GM18507 (cell line): Measurements from ENCODE around the gene STXBP6.
"Not testable (repeated sequence)": the region's sequence is repeated elsewhere in the genome, so short reads cannot be mapped to it uniquely, and the experiment has no call there.

ENCODE experiments used
- DNase-seq: peaks from one replicate; pipeline ENCODE4 v3.0.0; 2011; ENCODE audit warnings: low read depth; ENCODE audit not compliant: insufficient read length; ENCODE audit errors: extremely low spot score
- FAIRE-seq: peaks from 2 replicates; lab custom pipeline; 2011; peaks lifted over from hg19 to GRCh38; lab: Jason Lieb, UNC

Gene STXBP6

DNA sequence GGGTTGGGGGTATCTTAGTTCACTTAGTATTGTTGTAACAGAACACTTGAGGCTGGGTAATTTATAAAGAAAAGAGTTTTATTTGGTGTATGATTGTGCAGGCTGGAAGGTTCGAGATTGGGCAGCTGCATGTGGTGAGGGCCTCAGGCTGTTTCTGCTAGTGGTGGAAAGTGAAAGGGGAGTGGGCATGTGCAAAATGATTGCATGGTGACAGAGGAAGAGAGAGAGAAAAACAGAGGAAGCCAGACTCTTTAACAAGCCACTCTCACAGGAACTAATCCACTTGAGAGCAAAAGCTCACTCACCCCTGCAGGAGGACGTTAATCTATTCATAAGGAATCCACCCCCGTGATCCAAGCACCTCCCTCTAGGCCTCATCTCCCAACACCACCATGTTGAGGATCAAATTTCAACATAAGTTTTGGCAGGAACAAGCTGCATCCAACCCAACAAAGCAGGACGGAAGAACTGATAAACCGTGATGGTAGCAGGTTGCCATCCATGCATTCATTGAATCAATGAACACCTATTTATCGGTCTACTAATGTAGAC lies 251.0 kb downstream of the STXBP6 start:
- peak; percentile 47 for FAIRE-seq
- DNase-seq, result no peak

DNA sequence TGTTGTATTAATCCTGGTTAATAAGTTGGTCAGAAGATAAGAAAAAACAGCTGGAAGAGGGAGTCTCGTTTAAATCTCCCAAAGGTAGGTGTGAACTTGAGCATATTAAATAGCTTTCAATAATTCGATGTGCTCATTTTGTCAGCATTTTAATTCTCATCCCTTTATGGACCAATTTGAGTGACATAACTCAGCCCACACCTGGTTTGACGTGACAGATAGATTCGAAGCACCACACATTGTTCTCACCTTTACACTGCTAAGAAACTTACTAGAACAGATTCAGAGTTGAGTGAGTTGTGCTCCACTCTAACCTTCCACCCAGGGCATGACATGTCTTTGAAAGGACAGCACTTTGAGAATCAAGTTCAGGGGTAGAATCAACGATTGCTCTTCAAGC lies 254.5 kb downstream of the STXBP6 start:
- DNase-seq (no peak), FAIRE-seq (no peak)

DNA sequence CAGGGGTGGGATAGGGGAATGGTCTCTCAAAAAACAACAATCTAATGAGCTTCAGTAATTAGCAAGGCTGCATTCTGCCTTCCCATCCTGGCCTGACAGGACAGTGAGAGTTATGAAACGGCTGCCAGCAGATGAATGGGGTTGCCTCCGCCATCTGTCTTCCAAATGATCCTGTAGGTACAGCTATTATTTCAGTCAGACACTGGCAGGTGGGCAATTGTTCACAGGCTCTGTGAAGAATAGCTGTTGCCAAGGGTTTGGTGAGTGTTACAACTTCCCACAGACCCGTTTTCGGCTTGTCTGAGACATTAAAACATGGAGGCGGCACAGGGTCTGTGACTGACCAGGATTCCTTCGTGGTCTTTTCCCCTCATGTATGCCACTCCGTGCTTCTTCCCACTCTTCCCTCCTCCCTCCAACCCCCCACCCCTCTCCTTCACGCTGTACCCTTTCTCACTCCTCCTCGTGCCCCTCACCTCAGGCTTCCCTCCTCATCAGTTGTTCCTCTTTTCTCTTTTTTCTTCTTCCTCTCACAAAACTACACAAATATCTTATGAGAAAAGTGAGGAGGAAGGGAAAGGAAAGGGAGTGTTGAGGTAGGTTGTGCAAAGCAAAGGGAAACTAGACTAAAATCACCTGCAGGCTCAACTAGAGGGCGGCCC lies 255.2 kb downstream of the STXBP6 start:
- no peak for FAIRE-seq
- no peak for DNase-seq

DNA sequence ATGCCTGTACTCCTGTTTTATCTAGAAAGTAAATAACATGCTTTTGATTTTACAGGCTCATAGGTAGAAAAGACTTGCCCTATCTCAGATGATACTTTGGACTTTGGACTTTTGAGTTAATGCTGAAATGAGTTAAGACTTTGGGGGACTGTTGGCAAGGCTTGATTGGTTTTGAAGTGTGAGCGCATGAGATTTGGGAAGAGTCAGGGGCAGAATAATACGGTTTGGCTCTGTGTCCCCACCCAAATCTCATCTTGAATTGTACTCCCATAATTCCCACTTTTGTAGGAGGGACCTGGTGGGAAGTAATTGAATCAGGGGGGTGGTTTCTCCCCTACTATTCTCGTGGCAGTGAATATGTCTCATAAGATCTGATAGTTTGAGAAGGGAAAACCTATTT lies 259.8 kb downstream of the STXBP6 start:
- DNase-seq, result no peak
- no peak for FAIRE-seq

GRCh38 chr14:24789378-24789884 lies 260.5 kb downstream of the STXBP6 start:
- FAIRE-seq (no peak), DNase-seq (no peak)

DNA sequence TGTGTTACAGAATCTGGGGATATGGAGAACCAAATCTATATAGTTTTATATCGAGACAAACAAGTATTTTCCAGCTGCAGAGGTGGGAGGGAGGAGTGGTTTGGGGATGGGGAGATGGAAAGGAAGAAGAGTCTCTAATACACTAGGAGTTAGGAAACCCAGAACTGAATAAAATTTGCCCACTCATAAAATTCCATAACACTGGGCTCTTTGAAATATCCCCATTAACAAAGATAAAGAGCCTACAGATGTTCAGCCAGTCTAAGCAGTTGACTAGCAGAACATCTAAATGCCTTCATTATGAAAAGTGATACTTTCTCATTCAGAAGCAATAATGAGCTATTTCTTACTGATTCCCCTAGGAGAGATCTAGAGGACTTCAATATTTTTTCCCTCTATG lies 264.2 kb downstream of the STXBP6 start:
- FAIRE-seq (no peak), DNase-seq (no peak)

- no peak for DNase-seq
- FAIRE-seq, result no peak
Measured at GRCh38 chr14:24784981-24785380, 265.0 kb downstream of the STXBP6 start.

DNA sequence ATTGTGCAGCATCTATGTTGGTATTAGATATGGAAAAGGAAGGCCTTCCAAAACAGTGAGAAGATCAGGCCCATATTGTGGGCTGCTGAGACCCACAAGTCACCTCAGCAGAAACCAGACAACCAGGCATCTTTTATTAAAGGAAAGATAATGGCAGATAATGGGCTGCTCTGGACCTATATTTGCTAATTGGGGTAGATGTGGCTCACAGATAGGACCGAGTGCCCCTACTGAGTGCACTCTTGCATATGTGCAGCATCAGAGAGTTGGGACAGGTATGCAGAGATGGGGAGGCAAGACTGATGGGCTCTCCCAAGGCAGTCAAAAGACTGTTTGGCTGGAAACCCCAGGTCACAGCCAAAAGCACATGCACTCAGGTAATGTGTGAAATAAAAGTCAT lies 266.2 kb downstream of the STXBP6 start:
- DNase-seq, result no peak
- no peak for FAIRE-seq

GRCh38 chr14:24780281-24780680 lies 269.7 kb downstream of the STXBP6 start:
- FAIRE-seq (no peak), DNase-seq (no peak)

DNA sequence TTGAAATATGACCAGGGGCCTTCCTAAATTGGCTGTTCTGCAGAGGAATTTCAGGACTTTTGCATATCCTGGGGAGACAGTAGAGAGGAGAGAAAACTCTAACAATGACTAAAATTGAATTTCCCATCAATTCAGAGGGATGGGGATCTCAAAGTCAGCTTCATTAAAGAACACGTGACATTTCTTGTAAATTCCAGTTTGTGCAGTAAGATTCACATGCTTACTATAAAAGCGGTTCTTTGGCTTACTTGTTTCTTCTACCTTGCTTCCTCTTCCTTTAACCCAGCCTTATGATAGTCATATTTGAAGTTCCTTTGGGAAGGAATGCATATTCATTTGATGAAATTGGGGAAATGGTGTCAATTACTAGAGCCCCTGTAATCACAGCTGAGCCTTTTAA lies 272.3 kb downstream of the STXBP6 start:
- FAIRE-seq, result no peak

DNA sequence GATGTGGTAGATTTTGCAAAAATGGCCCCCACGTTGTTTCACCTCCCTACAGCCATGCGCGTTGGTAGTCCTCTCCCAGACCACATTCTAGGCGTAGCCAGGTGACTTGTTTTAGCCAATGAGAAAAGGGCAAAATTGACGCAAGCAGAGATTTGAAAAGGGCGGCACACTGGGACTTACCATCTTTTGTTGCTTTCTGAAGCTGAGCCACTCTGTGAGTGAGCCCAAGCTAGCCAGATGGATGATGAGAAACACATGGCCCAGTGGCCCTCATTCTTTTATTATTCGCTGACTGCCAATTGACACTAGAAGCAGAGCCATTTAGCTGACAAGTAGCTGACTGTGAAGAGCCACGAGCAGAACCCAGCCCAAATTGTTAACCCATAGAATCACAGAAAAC lies 274.0 kb downstream of the STXBP6 start:
- DNase-seq, result no peak
- FAIRE-seq, result no peak

More for the DNA sequence above, 272.3 kb downstream of the STXBP6 start:
- DNase-seq, result no peak

GRCh38 chr14:24774187-24774915 lies 275.6 kb downstream of the STXBP6 start:
- no peak for FAIRE-seq

GRCh38 chr14:24773564-24773963 lies 276.4 kb downstream of the STXBP6 start:
- DNase-seq, FAIRE-seq: not testable (repeated sequence)

More at GRCh38 chr14:24774187-24774915, 275.6 kb downstream of the STXBP6 start:
- DNase-seq, result no peak

- DNase-seq, result no peak
- FAIRE-seq, result no peak
Measured at GRCh38 chr14:24766434-24766833, 283.5 kb downstream of the STXBP6 start.

GRCh38 chr14:24761141-24761540 lies 288.8 kb downstream of the STXBP6 start:
- FAIRE-seq, result no peak
- DNase-seq, result no peak
